CD4-positive, alpha-beta T cell (primary cell): ENCODE measurements around the gene DHRSX. TPM values are rescaled to one million over a fixed set of nuclear protein-coding genes. Genes with fewer than 3 reads are reported as not detected.

ENCODE experiments used
- ATAC-seq: fragments of 200-7000 bp; cut with Tn5 transposase; one replicate; pipeline ENCODE4 v1.10.0; 2022; ENCODE audit warnings: mild to moderate bottlenecking; ENCODE audit not compliant: poor library complexity
- CTCF ChIA-PET: fragments of 350-600 bp; sonication (Branson Sonifier 250); formaldehyde crosslinking; loops from one replicate; lab custom pipeline; 2021; ENCODE audit warnings: antibody characterized with exemption, inconsistent platforms; lab: Charles Lee
- POLR2A ChIA-PET: fragments of 350-600 bp; sonication (Branson Sonifier 250); formaldehyde crosslinking; loops from one replicate; lab custom pipeline; 2021; ENCODE audit warnings: antibody characterized with exemption, inconsistent platforms; lab: Charles Lee
- DNase-seq, 14 experiments: peaks; one replicate each; pipeline ENCODE4 v3.0.0-alpha.2; 2013 to 2020; ENCODE audit warnings: mixed read lengths in 2 of 14
- H3K27ac ChIP-seq, 2 donors: one replicate each; pipeline versions ENCODE4 v1.5.1 to v1.7.0; 2013; ENCODE audit warnings: low read length in 2 of 2, low read depth in 1 of 2, mild to moderate bottlenecking in 1 of 2
- H3K27me3 ChIP-seq, 2 experiments: 1 replicate in 1 of 2; 2 replicates in 1 of 2; pipeline versions ENCODE4 v1.6.1 to v1.7.0; 2013; ENCODE audit warnings: low read length in 2 of 2, control low read depth in 1 of 2, mild to moderate bottlenecking in 1 of 2, moderate library complexity in 1 of 2; ENCODE audit not compliant: insufficient read depth in 2 of 2, control insufficient read depth in 1 of 2
- H3K36me3 ChIP-seq: one replicate; pipeline ENCODE4 v1.6.1; 2013; ENCODE audit warnings: low read length, control low read depth; ENCODE audit not compliant: insufficient read depth
- H3K4me1 ChIP-seq: one replicate; pipeline ENCODE4 v1.6.1; 2013; ENCODE audit warnings: low read length, control low read depth; ENCODE audit not compliant: insufficient read depth
- H3K4me3 ChIP-seq: one replicate; pipeline ENCODE4 v1.5.1; 2013; ENCODE audit warnings: mild to moderate bottlenecking, low read length, moderate library complexity
- H3K9me3 ChIP-seq, 2 experiments: 1 replicate in 1 of 2; 2 replicates in 1 of 2; pipeline versions ENCODE4 v1.6.1 to v1.7.0; 2013; ENCODE audit warnings: low read length in 2 of 2, mild to moderate bottlenecking in 2 of 2, control low read depth in 1 of 2, moderate library complexity in 1 of 2; ENCODE audit not compliant: control insufficient read depth in 1 of 2, insufficient read depth in 1 of 2
- H3K27ac Mint-ChIP-seq: one replicate; pipeline ENCODE4 v1.8.0; 2020; ENCODE audit warnings: mixed read lengths
- H3K27me3 Mint-ChIP-seq: one replicate; pipeline ENCODE4 v1.8.0; 2021; ENCODE audit warnings: mixed read lengths
- H3K36me3 Mint-ChIP-seq: one replicate; pipeline ENCODE4 v1.8.0; 2021; ENCODE audit warnings: low read depth, mixed read lengths
- H3K4me1 Mint-ChIP-seq: one replicate; pipeline ENCODE4 v1.8.0; 2021; ENCODE audit warnings: low read depth, mixed read lengths
- H3K4me3 Mint-ChIP-seq: one replicate; pipeline ENCODE4 v1.8.0; 2020; ENCODE audit warnings: mild to moderate bottlenecking, mixed read lengths
- H3K9me3 Mint-ChIP-seq: one replicate; pipeline ENCODE4 v1.8.0; 2020; ENCODE audit warnings: mixed read lengths
- intact Hi-C, 2 experiments: fragments of 100-400 bp; cut with DNase I in 1 of 2; cut with micrococcal nuclease in 1 of 2; formaldehyde crosslinking; loops; one replicate each; pipeline versions ENCODE4 v1.15.1 to v1.9.0; 2023 to 2025; cut with DNase I, micrococcal nuclease
- total RNA-seq, 174 experiments: library from RNA in 2 of 174; stranded (reverse) in 2 of 174; gene quantifications; one replicate each; pipeline ENCODE4 v1.2.3 and lab custom pipeline; 2021 to 2026
- TF ChIP-seq, protein P1 (sequence below): fragments of 200-600 bp; IDR thresholded peaks from one replicate; pipeline ENCODE4 v1.8.0; 2022; ENCODE audit warnings: antibody characterized with exemption, mild to moderate bottlenecking

The DHRSX gene
- total RNA-seq, 2 experiments from 2014 or later: 12.1 to 13.9 TPM

DNA sequence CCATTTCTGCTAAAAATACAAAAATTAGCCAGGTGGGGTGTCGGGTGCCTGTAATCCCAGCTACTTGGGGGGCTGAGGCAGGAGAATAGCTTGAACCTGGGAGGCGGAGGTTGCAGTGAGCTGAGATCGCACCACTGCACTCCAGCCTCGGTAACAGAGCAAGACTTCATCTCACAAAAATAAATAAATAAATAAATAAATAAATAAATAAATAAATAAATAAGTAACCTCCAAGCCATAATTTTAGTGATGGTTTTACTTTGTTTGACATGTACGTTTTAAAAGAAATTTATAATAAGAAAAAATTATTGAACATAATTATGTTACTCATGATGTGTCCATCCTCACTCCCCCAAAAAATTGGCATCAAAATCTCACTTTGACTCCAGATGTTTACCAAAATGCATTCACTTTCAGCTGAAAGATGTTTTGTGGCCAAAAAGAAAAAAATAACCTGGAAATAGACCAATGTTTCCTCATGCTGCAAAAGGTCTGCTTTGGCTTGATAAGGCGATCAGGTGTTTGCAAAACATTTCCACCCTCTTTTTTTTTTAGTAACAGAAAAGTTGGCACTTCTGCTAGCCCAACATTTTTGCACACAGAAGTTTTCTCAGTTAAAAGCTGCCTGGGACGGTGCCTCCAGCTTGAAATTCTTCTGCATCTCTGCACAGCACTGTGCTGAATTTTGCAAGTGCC, 42.2 kb upstream of the DHRSX start:
- TF ChIP-seq, protein P1, sequence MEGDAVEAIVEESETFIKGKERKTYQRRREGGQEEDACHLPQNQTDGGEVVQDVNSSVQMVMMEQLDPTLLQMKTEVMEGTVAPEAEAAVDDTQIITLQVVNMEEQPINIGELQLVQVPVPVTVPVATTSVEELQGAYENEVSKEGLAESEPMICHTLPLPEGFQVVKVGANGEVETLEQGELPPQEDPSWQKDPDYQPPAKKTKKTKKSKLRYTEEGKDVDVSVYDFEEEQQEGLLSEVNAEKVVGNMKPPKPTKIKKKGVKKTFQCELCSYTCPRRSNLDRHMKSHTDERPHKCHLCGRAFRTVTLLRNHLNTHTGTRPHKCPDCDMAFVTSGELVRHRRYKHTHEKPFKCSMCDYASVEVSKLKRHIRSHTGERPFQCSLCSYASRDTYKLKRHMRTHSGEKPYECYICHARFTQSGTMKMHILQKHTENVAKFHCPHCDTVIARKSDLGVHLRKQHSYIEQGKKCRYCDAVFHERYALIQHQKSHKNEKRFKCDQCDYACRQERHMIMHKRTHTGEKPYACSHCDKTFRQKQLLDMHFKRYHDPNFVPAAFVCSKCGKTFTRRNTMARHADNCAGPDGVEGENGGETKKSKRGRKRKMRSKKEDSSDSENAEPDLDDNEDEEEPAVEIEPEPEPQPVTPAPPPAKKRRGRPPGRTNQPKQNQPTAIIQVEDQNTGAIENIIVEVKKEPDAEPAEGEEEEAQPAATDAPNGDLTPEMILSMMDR: no peak
- POLR2A ChIA-PET: no interaction called here

DNA sequence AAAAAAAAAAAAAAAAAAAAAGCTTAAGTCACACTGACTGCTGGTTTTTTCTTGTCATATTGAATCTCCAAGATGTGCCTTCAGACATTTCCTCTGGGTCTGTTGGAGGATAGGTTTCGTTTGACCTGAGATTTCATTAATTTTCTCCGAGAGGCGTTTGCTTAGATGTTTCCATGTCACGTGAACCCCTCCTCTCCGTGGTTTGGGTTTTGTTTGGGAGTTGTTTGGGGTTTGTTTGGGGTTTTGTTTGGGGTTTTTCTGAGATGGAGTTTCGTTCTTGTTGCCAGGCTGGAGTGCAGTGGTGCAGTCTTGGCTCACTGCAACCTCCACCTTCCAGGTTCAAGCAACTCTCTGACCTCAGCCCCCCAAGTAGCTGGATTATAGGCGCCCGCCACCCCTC, 40.8 kb upstream of the DHRSX start:
- Mint-ChIP-seq H3K27me3 (peaks cover 17% of the 10 kb centered on the region), H3K27ac (no peak overlapping the region), H3K9me3 (peaks cover 3% of the 10 kb centered on the region), H3K4me3 (no peak overlapping the region), H3K4me1 (no peaks in the 10 kb centered on the region), H3K36me3 (no peaks in the 10 kb centered on the region)
- Histone ChIP-seq H3K4me1 (no peaks in the 10 kb centered on the region), H3K36me3 (no peaks in the 10 kb centered on the region), H3K27ac (no peak overlapping the region), H3K4me3 (no peak overlapping the region), H3K9me3 (no peaks in the 10 kb centered on the region), H3K27me3 (peaks cover 0 to 2% of the 10 kb centered on the region in 2 experiments)
- no peak for DNase-seq
- ATAC-seq: no peak
- ChIA-PET CTCF (no interaction called here), POLR2A (no interaction called here)
- TF ChIP-seq, protein P1: no peak
- intact Hi-C loops: no loop called here

More for the DNA sequence above, 42.2 kb upstream of the DHRSX start:
- no peak overlapping the region for H3K4me3 ChIP-seq
- ATAC-seq (no peak), DNase-seq (no peak)
- intact Hi-C loops: no loop called here
- Mint-ChIP-seq H3K4me1 (no peaks in the 10 kb centered on the region), H3K27me3 (peaks cover 17% of the 10 kb centered on the region), H3K27ac (no peak overlapping the region), H3K4me3 (no peak overlapping the region), H3K9me3 (peaks cover 3% of the 10 kb centered on the region), H3K36me3 (no peaks in the 10 kb centered on the region)
- CTCF ChIA-PET: no interaction called here
- H3K27me3 ChIP-seq: peaks cover 0 to 3% of the 10 kb centered on the region in 2 experiments
- no peaks in the 10 kb centered on the region for H3K36me3 ChIP-seq
- no peak overlapping the region for H3K27ac ChIP-seq
- no peaks in the 10 kb centered on the region for H3K4me1 ChIP-seq
- H3K9me3 ChIP-seq: no peaks in the 10 kb centered on the region

DNA sequence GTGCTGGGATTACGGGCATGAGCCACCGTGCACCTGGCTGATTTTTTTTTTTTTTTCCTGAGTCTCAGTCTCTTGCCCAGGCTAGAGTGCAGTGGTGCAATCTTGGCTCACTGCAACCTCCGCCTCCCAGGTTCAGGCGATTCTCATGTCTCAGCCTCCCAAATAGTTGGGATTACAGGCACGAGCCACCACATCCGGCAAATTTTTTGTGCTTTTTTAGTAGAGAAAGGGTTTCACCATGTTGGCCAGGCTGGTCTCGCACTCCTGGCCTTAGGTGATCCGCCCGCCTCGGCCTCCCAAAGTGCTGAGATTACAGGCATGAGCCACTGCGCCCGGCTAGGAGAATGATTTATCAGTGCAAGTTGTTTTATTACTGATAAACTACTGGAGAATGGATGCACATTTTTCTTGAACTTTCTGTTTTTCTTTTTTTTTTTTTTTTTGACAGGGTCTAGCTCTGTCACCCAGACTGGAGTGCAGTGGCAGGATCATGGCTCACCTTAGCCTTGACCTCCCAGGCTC, 39.7 kb upstream of the DHRSX start:
- intact Hi-C loops: no loop called here
- ATAC-seq: no peak

More for the DNA sequence above, 39.7 kb upstream of the DHRSX start:
- Histone ChIP-seq H3K36me3 (no peaks in the 10 kb centered on the region), H3K9me3 (no peaks in the 10 kb centered on the region), H3K4me3 (no peak overlapping the region), H3K27me3 (no peaks in the 10 kb centered on the region), H3K27ac (no peak overlapping the region), H3K4me1 (no peaks in the 10 kb centered on the region)
- POLR2A ChIA-PET: no interaction called here
- no peak for DNase-seq
- H3K27me3 Mint-ChIP-seq: peaks cover 17% of the 10 kb centered on the region
- H3K4me1 Mint-ChIP-seq: no peaks in the 10 kb centered on the region
- no peaks in the 10 kb centered on the region for H3K36me3 Mint-ChIP-seq
- CTCF ChIA-PET: no interaction called here
- no peaks in the 10 kb centered on the region for H3K9me3 Mint-ChIP-seq
- TF ChIP-seq, protein P1: no peak
- no peak overlapping the region for H3K27ac Mint-ChIP-seq
- no peak overlapping the region for H3K4me3 Mint-ChIP-seq
